Esophagus muscularis mucosa (tissue), 4 donors: ENCODE data around the gene RSRC1.

Experiments
- EP300 ChIP-seq: sonication (generic); formaldehyde crosslinking; IDR thresholded peaks from one replicate; pipeline ENCODE4 v1.6.1; 2017; ENCODE audit warnings: antibody characterized with exemption
- POLR2A ChIP-seq: fragments of 450-650 bp; IDR thresholded peaks from one replicate; pipeline ENCODE4 v1.6.1; 2017; ENCODE audit warnings: antibody characterized with exemption, moderate library complexity, mild to moderate bottlenecking, low read depth
- TF ChIP-seq, protein P1 (sequence below), 3 experiments: fragments of 200-600 bp in 2 of 3; fragments of 450-650 bp in 1 of 3; sonication (generic) in 2 of 3; IDR thresholded peaks; one replicate each; pipeline ENCODE4 v1.5.1; 2017 to 2019; ENCODE audit warnings: antibody characterized with exemption in 3 of 3, mild to moderate bottlenecking in 2 of 3, moderate library complexity in 1 of 3

DNA sequence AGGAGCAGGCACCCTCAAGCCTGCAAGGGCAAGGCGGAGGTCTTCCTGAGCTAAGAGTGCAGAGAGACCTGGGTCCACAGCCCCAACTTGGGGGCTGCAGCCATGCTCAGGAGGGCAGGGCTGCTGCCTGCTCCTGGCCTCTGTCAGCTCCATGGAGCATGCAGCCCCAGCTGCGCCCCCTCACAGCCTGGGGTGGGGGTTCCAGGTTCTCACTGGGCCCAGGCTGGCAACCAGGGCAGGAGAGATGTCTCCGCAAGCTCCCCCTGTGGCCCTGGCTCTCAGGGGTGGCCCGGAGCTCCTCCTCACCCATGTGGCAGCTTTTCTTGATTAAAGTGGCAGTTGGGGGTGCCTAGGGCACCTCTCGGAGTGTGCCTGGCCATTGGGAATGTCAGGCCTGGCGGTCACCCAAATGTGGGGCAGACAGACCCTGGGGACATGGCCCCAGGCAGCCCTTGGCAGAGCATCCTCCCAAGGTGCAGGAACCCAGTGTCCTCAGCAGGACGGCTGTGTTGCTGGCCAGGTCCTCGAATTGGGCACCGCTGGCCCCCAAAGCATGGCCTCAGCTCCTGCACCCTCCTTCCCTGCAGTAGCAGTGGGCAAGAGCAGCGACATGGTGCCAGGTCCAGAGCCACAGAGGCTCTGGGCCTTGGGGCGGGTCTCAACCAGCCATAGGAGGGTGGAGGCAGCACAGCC, 251.0 kb downstream of the RSRC1 start:
- TF ChIP-seq, protein P1, sequence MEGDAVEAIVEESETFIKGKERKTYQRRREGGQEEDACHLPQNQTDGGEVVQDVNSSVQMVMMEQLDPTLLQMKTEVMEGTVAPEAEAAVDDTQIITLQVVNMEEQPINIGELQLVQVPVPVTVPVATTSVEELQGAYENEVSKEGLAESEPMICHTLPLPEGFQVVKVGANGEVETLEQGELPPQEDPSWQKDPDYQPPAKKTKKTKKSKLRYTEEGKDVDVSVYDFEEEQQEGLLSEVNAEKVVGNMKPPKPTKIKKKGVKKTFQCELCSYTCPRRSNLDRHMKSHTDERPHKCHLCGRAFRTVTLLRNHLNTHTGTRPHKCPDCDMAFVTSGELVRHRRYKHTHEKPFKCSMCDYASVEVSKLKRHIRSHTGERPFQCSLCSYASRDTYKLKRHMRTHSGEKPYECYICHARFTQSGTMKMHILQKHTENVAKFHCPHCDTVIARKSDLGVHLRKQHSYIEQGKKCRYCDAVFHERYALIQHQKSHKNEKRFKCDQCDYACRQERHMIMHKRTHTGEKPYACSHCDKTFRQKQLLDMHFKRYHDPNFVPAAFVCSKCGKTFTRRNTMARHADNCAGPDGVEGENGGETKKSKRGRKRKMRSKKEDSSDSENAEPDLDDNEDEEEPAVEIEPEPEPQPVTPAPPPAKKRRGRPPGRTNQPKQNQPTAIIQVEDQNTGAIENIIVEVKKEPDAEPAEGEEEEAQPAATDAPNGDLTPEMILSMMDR (IDR thresholded peaks at IDR 0.05): no peak
- no peak for TF ChIP-seq POLR2A
- no peak for TF ChIP-seq EP300
